Neural cell (in vitro differentiated cells): ENCODE measurements around the gene SMIM44. TPM values are rescaled to one million over a fixed set of nuclear protein-coding genes. Genes with fewer than 3 reads are reported as not detected.

Source experiments
- H2AFZ ChIP-seq: fragments of 200-600, 300-800 bp; sonication (generic), shearing (Covaris generic); 2 replicates; pipeline ENCODE4 v1.6.0; 2014; ENCODE audit warnings: low read depth, mild to moderate bottlenecking, antibody characterized with exemption, low read length, moderate library complexity
- H3F3A ChIP-seq: fragments of 200-600 bp; shearing (Covaris generic); 2 replicates; pipeline ENCODE4 v1.6.1; 2016; ENCODE audit warnings: mild to moderate bottlenecking, moderate library complexity, mixed read lengths, antibody characterized with exemption, low read length; ENCODE audit not compliant: insufficient read depth, poor library complexity, severe bottlenecking
- H3K27ac ChIP-seq: fragments of 200-600, 300-800 bp; sonication (generic), shearing (Covaris generic); 2 replicates; pipeline ENCODE4 v1.5.1; 2014; ENCODE audit warnings: mild to moderate bottlenecking, low read length, moderate library complexity
- H3K27me3 ChIP-seq: fragments of 300-800, 200-600 bp; sonication (generic), shearing (Covaris generic); 2 replicates; pipeline ENCODE4 v1.6.0; 2014; ENCODE audit warnings: mild to moderate bottlenecking, low read depth, low read length, moderate library complexity; ENCODE audit not compliant: insufficient read depth
- H3K36me3 ChIP-seq: fragments of 300-800, 200-600 bp; sonication (generic), shearing (Covaris generic); 2 replicates; pipeline ENCODE4 v1.5.1; 2014; ENCODE audit warnings: mild to moderate bottlenecking, antibody characterized with exemption, low read length, moderate library complexity; ENCODE audit not compliant: insufficient read depth
- H3K4me2 ChIP-seq: fragments of 300-800, 200-600 bp; sonication (generic), shearing (Covaris generic); 2 replicates; pipeline ENCODE4 v1.6.0; 2014; ENCODE audit warnings: mild to moderate bottlenecking, low read length
- H3K4me3 ChIP-seq: fragments of 300-800, 200-600 bp; sonication (generic), shearing (Covaris generic); 2 replicates; pipeline ENCODE4 v1.5.1; 2014; ENCODE audit warnings: mild to moderate bottlenecking, low read length, moderate library complexity
- H3K79me2 ChIP-seq: fragments of 200-600 bp; shearing (Covaris generic); replicated peaks from 2 replicates; pipeline ENCODE4 v1.6.0; 2014; ENCODE audit warnings: mild to moderate bottlenecking, low read length, moderate library complexity; ENCODE audit not compliant: insufficient read depth
- H3K9ac ChIP-seq: fragments of 300-800, 200-600 bp; sonication (generic), shearing (Covaris generic); 2 replicates; pipeline ENCODE4 v1.6.1; 2016; ENCODE audit warnings: mild to moderate bottlenecking, low read length, mixed read lengths
- H3K9me2 ChIP-seq: fragments of 200-600 bp; shearing (Covaris generic); 2 replicates; pipeline ENCODE4 v1.6.1; 2016; ENCODE audit warnings: mild to moderate bottlenecking, low read length, mixed read lengths; ENCODE audit not compliant: insufficient read depth
- H3K9me3 ChIP-seq: fragments of 200-600, 300-800 bp; sonication (generic), shearing (Covaris generic); 2 replicates; pipeline ENCODE4 v1.6.1; 2016; ENCODE audit warnings: mild to moderate bottlenecking, mixed run types, low read length, moderate library complexity, mixed read lengths
- H4K20me1 ChIP-seq: fragments of 200-600 bp; shearing (Covaris generic); 2 replicates; pipeline ENCODE4 v1.6.1; 2016; ENCODE audit warnings: mild to moderate bottlenecking, mixed run types; ENCODE audit not compliant: insufficient read depth
- CTCF ChIP-seq: fragments of 450-650 bp; IDR thresholded peaks from 2 replicates; pipeline ENCODE4 v1.5.1; 2014; ENCODE audit warnings: antibody characterized with exemption, mild to moderate bottlenecking, moderate library complexity; ENCODE audit not compliant: poor library complexity, severe bottlenecking
- EP300 ChIP-seq: fragments of 450-650 bp; conservative IDR thresholded peaks from 2 replicates; pipeline ENCODE4 v1.6.1; 2014; ENCODE audit warnings: antibody characterized with exemption, mild to moderate bottlenecking, moderate library complexity; ENCODE audit not compliant: poor library complexity, severe bottlenecking
- EZH2 ChIP-seq: fragments of 200-600, 300-800 bp; shearing (Covaris generic), sonication (generic); IDR thresholded peaks from 2 replicates; pipeline ENCODE4 v1.6.1; 2014; ENCODE audit warnings: antibody characterized with exemption, low read length, borderline replicate concordance, mild to moderate bottlenecking; ENCODE audit not compliant: insufficient read depth, poor library complexity, severe bottlenecking
- MXI1 ChIP-seq: fragments of 450-650 bp; conservative IDR thresholded peaks from 2 replicates; pipeline ENCODE4 v1.6.1; 2014; ENCODE audit warnings: antibody characterized with exemption, mild to moderate bottlenecking; ENCODE audit not compliant: poor library complexity, severe bottlenecking
- POLR2AphosphoS5 ChIP-seq: IDR thresholded peaks from 2 replicates; pipeline ENCODE4 v1.6.1; 2012
- RAD21 ChIP-seq: fragments of 450-650 bp; conservative IDR thresholded peaks from 2 replicates; pipeline ENCODE4 v1.6.1; 2014; ENCODE audit warnings: antibody characterized with exemption, mild to moderate bottlenecking, moderate library complexity
- REST ChIP-seq: IDR thresholded peaks from 2 replicates; pipeline ENCODE4 v1.6.1; 2012; ENCODE audit warnings: borderline replicate concordance
- SMC3 ChIP-seq: fragments of 450-650 bp; conservative IDR thresholded peaks from 2 replicates; pipeline ENCODE4 v1.6.1; 2014; ENCODE audit warnings: antibody characterized with exemption, mild to moderate bottlenecking, moderate library complexity; ENCODE audit not compliant: poor library complexity
- TAF1 ChIP-seq: IDR thresholded peaks from 2 replicates; pipeline ENCODE4 v1.6.1; 2012; ENCODE audit warnings: low read depth
- polyA plus RNA-seq: library from polyadenylated mRNA; depleted of rRNA; stranded (reverse); fragments of >200 nt; gene quantifications from 2 replicates; pipeline ENCODE4 v1.2.3, GENCODE V29; 2014

The SMIM44 gene
- polyA plus RNA-seq, 1 donor from 2014 or later, result not detected

GRCh38 chr19:3458229-3459088, 24.8 kb downstream of the SMIM44 start:
- H3K4me2 ChIP-seq, result no peak overlapping the region
- H3K4me3 ChIP-seq, result no peak overlapping the region
- no peak overlapping the region for H3K9ac ChIP-seq
- H3K27me3 ChIP-seq, result peaks cover 13% of the 10 kb centered on the region
- H3K27ac ChIP-seq, result no peak overlapping the region
- H3K9me3 ChIP-seq, result no peaks in the 10 kb centered on the region
- no peaks in the 10 kb centered on the region for H4K20me1 ChIP-seq
- H2AFZ ChIP-seq, result no peak overlapping the region
- H3K36me3 ChIP-seq, result no peaks in the 10 kb centered on the region
- H3K9me2 ChIP-seq, result no peaks in the 10 kb centered on the region
- no peaks in the 10 kb centered on the region for H3K79me2 ChIP-seq
- TF ChIP-seq MXI1 (no peak), RAD21 (no peak), EZH2 (no peak), SMC3 (no peak)
- H3F3A ChIP-seq, result no peaks in the 10 kb centered on the region

GRCh38 chr19:3457528-3458228, 25.6 kb downstream of the SMIM44 start:
- TF ChIP-seq EZH2, result no peak
- no peak for TF ChIP-seq SMC3
- no peak for TF ChIP-seq RAD21
- TF ChIP-seq CTCF, result no peak
- Histone ChIP-seq H3K9me2 (no peaks in the 10 kb centered on the region), H3K4me2 (no peak overlapping the region), H3K4me3 (no peak overlapping the region), H3K27ac (no peak overlapping the region), H2AFZ (no peak overlapping the region), H3K79me2 (no peaks in the 10 kb centered on the region), H3F3A (no peaks in the 10 kb centered on the region), H3K27me3 (peaks cover 5% of the 10 kb centered on the region), H3K9ac (no peak overlapping the region), H3K36me3 (no peaks in the 10 kb centered on the region), H4K20me1 (no peaks in the 10 kb centered on the region), H3K9me3 (no peaks in the 10 kb centered on the region)

GRCh38 chr19:3456925-3457527, 26.2 kb downstream of the SMIM44 start:
- Histone ChIP-seq H3K79me2 (no peaks in the 10 kb centered on the region), H4K20me1 (no peaks in the 10 kb centered on the region), H3K27me3 (no peaks in the 10 kb centered on the region), H3K9me2 (no peaks in the 10 kb centered on the region), H3K9me3 (no peaks in the 10 kb centered on the region), H2AFZ (no peak overlapping the region), H3K27ac (no peak overlapping the region), H3K4me3 (no peak overlapping the region), H3K9ac (no peak overlapping the region), H3K4me2 (no peak overlapping the region), H3K36me3 (no peaks in the 10 kb centered on the region), H3F3A (no peaks in the 10 kb centered on the region)
- TF ChIP-seq CTCF (no peak), EP300 (no peak), POLR2AphosphoS5 (no peak), RAD21 (no peak), EZH2 (no peak), SMC3 (no peak), MXI1 (no peak), TAF1 (no peak), REST (no peak)
